SJCRH30 (cell line): ENCODE measurements around the gene VGLL4. TPM values are rescaled to one million over a fixed set of nuclear protein-coding genes. Genes with fewer than 3 reads are reported as not detected.
"Not testable (repeated sequence)": the region's sequence is repeated elsewhere in the genome, so short reads cannot be mapped to it uniquely, and the experiment has no call there.

Experiments used
- DNase-seq, 2 experiments: peaks; one replicate each; pipeline ENCODE4 v3.0.0-alpha.2; 2015 to 2020
- H3K27ac ChIP-seq: fragments of 250-450 bp; sonication (Bioruptor Pico); 2 replicates; pipeline ENCODE4 v1.5.1; 2020; ENCODE audit warnings: mild to moderate bottlenecking, moderate library complexity
- H3K27me3 ChIP-seq: fragments of 250-450 bp; sonication (Bioruptor Pico); 2 replicates; pipeline ENCODE4 v1.5.1; 2020; ENCODE audit warnings: mild to moderate bottlenecking, moderate library complexity
- H3K36me3 ChIP-seq: fragments of 250-450 bp; sonication (Bioruptor Pico); 2 replicates; pipeline ENCODE4 v1.5.1; 2020; ENCODE audit warnings: mild to moderate bottlenecking, moderate library complexity
- H3K4me1 ChIP-seq: fragments of 250-450 bp; sonication (Bioruptor Pico); 2 replicates; pipeline ENCODE4 v1.5.1; 2020; ENCODE audit warnings: mild to moderate bottlenecking, moderate library complexity
- H3K4me3 ChIP-seq: fragments of 250-450 bp; sonication (Bioruptor Pico); 2 replicates; pipeline ENCODE4 v1.5.1; 2020; ENCODE audit warnings: mild to moderate bottlenecking, moderate library complexity
- H3K9me3 ChIP-seq: fragments of 250-450 bp; sonication (Bioruptor Pico); replicated peaks from 2 replicates; pipeline ENCODE4 v1.5.1; 2020; ENCODE audit warnings: mild to moderate bottlenecking, moderate library complexity
- total RNA-seq: library from RNA; depleted of rRNA; stranded (reverse); fragments of >200 nt; shearing (Covaris generic); gene quantifications from 2 replicates; pipeline ENCODE4 v1.2.3, GENCODE V29; 2014

The VGLL4 gene
- total RNA-seq, 1 experiment from 2014 or later, result 49.3 TPM

DNA sequence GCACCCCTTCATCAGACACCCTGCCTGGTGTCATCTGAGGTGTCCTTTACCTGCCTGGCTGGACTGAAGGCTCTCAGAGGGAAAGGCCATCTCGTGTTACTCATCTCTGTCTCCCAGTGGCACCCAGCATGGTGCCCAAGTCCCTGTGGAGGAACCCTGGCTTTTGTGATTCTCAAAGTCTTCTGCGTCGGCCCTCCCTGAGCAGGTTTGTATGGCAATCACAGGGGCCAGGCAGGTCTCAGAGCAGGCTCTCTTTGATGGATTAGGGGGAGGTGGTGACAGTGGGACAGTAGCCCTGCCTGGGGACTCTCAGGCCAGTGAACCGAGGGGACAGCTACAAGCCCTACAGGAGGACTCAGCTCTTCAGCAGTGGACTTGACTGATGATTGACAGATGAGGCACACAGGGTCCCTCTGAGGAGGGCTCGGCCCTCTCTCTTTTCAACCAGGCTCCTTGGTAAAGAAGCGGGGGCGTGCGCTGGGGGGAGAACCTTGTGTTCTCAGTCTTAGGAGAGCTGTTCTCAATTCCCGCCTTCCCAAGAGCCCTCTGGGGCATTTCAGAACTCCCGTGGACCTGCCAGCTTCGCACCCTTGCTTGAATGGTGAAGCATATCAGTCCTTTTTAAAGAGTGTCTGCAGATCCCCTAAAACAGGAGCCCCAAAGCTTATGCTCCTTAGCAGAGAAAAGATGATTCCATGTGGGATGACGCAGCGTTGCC, 108.3 kb downstream of the VGLL4 start:
- H3K27ac ChIP-seq, result no peak overlapping the region
- no peaks in the 10 kb centered on the region for H3K9me3 ChIP-seq
- H3K27me3 ChIP-seq, result no peaks in the 10 kb centered on the region
- DNase-seq, result no peak
- no peak overlapping the region for H3K4me3 ChIP-seq
- H3K36me3 ChIP-seq, result no peaks in the 10 kb centered on the region
- H3K4me1 ChIP-seq, result peaks cover 16% of the 10 kb centered on the region

DNA sequence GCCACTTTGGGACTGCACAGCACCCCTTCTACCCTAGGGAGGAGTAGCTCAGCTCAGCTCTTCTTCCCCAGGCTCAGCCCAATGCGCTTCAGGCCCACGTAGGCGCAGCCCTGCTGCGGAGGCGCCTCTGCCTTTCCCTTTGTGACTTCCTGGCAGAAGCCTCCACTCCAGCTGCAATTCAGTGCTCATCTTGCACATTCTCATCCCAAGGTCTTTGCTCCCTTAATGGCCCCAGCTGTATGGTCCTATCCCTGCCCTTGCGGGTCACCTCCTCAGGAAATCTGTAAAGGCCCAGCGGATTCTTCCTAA, 109.0 kb downstream of the VGLL4 start:
- Histone ChIP-seq H3K27me3 (no peaks in the 10 kb centered on the region), H3K36me3 (no peaks in the 10 kb centered on the region), H3K4me3 (no peak overlapping the region), H3K9me3 (no peaks in the 10 kb centered on the region), H3K4me1 (peaks cover 16% of the 10 kb centered on the region), H3K27ac (no peak overlapping the region)
- no peak for DNase-seq

DNA sequence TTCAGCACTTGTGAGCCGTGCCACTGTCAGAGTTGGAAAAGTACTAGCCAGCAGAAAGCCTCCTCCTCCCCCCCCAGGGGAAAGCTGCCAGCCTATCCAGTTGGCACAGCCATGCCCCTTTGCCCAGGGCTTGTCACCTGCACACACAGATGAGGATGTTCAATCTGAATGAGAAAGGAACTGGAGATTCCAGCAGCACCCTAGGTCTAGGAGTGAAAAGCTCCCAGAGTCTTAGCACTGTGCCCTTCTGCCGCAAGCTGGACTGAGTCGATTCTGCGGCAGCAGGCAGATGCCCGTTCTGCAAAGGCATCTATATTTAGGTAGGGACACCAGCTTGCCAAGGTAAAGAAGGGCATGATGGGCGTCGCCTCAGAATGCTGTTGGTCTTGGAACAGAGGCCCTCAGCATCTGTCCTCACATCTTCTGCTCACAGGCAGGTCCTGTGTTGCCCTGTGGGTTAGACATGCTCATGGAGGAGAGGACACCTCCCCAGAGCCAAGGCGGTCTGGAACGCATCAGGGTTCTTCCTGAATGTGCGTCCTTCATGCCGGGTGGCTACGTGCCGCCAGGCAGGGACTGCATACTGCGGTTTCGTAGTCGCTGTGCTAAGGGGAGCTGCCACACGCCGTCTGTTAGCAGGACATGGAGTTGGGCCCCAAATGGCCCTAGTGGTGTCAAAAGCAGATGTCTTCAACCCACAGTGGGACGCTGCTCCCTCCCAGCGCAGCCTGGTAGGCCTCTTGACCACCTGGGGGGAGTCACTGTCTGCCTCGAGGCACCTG, 109.5 kb downstream of the VGLL4 start:
- no peak overlapping the region for H3K27ac ChIP-seq
- no peaks in the 10 kb centered on the region for H3K36me3 ChIP-seq
- peaks cover 16% of the 10 kb centered on the region for H3K4me1 ChIP-seq
- H3K4me3 ChIP-seq, result no peak overlapping the region
- no peaks in the 10 kb centered on the region for H3K27me3 ChIP-seq
- DNase-seq, result no peak
- H3K9me3 ChIP-seq, result no peaks in the 10 kb centered on the region

DNA sequence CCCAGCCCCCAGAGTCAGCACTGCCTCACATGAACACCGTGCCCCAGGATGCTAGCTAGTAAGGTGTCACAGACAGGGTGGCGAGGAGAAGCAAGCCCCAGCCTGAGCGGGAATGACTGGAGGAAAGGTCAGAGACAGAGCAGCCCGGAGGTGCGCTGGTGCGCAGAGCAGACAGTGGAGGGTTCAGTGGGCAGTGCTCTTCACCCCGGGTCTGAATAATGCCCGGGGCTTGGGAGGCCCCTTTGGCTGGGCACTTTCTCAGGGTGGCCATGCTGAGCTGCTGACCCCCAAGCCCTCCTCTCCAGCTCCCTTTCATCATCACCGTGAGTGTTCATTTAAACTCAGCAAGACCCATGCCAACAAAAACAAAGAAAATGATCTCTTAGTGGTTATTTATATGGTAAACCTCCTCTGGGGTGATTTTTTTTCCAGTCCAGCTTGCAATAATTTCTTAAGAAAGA, 110.8 kb downstream of the VGLL4 start:
- Histone ChIP-seq H3K4me1 (peaks cover 16% of the 10 kb centered on the region), H3K36me3 (no peaks in the 10 kb centered on the region), H3K9me3 (no peaks in the 10 kb centered on the region), H3K27ac (no peak overlapping the region), H3K27me3 (no peaks in the 10 kb centered on the region), H3K4me3 (no peak overlapping the region)
- no peak for DNase-seq

DNA sequence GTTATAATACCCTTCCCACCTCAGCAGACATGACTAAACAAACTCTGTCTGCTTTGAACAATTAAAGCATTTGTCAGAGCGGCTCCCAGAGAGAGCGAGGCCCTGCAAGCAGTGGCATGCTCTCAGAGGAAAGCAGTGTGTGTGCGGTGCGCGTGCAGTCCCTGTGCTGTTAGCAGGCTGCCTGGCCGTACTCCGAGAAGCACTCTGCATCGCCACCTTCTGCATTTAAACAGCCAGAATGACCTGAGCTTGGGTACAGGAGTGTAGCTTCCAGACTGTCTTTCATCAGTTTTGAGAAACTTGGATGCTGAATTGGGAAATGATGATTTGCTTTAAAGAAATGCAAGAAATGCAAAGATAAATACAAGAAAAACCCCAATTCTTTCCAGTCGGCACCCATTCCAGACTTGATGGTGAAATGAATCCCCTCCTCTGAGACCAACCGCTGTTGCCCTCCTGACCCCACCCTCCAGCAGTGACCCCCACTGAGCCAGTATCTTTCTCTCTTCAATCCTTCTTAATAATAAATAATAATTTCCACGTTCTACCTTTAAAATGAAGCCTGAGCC, 113.5 kb downstream of the VGLL4 start:
- Histone ChIP-seq H3K27ac (no peak overlapping the region), H3K9me3 (no peaks in the 10 kb centered on the region), H3K27me3 (no peaks in the 10 kb centered on the region), H3K36me3 (no peaks in the 10 kb centered on the region), H3K4me1 (peaks cover 16% of the 10 kb centered on the region), H3K4me3 (no peak overlapping the region)
- peak; percentile 71 for DNase-seq

DNA sequence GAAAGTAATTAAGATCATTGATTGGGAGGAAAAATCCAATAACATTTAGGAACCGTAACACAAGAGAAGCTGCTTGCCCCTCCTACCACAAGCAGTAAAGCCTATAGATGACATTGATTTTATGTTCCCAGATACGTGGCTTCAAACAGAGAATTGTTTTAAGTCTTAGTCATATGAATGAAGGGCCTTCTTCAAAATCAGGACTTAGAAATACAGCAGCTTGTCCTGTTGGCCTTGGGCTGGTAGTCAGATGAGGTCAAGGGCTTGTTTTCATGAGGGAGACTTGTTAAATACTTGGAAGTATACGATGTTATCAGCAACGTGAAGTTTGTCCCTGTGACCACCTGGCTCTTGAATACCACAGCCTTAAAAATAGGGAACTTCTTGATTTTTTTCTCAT, 114.4 kb downstream of the VGLL4 start:
- no peak overlapping the region for H3K4me3 ChIP-seq
- no peaks in the 10 kb centered on the region for H3K9me3 ChIP-seq
- no peaks in the 10 kb centered on the region for H3K36me3 ChIP-seq
- H3K27me3 ChIP-seq, result no peaks in the 10 kb centered on the region
- DNase-seq, result no peak
- H3K27ac ChIP-seq, result no peak overlapping the region
- H3K4me1 ChIP-seq, result peaks cover 16% of the 10 kb centered on the region

DNA sequence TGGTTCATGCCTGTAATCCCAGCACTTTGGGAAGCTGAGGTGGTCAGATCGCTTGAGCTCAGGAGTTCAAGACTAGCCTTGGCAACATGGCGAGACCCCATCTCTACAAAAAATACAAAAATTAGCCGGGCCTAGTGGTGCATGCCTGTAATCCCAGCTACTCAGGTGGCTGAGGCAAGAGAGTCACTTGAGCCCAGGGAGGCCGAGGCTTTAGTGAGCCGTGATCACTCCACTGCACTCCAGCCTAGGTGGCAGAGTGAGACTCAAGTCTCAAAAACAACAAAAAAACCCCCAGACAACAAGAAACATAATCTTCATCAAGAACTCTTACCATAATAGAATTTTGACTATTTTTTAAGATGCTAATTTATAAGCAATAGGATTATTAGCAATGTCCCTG, 117.6 kb downstream of the VGLL4 start:
- not testable (repeated sequence) for H3K27ac ChIP-seq, H3K36me3 ChIP-seq, DNase-seq, H3K9me3 ChIP-seq, H3K27me3 ChIP-seq, H3K4me3 ChIP-seq, H3K4me1 ChIP-seq

DNA sequence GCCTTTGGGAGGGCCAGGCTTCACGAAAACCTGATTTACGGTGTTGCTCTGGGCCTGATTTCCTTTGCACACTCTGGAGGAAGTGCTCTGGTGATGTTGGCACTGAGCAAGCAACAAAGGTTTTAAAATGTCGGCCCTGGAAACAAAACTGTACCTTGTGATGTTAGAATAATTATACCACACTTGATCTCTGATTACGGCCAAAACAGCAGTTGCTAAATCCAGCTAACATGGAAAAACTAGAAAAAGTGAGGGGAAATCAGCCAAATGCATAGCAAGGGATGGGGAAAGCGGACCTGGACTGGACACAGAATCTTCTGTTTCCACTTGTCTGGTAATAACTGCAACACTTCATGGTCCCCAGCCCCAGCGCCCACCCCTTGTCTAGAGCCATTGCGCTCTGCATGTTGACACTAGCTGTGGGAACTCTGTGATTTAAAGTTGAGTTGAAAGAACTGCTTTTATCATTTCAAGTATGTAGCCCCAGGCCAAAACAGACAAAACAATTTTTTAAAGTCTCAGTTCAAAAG, 120.1 kb downstream of the VGLL4 start:
- Histone ChIP-seq H3K27me3 (no peaks in the 10 kb centered on the region), H3K36me3 (no peaks in the 10 kb centered on the region), H3K9me3 (no peaks in the 10 kb centered on the region), H3K27ac (no peak overlapping the region), H3K4me1 (no peaks in the 10 kb centered on the region), H3K4me3 (no peak overlapping the region)
- DNase-seq, result no peak

DNA sequence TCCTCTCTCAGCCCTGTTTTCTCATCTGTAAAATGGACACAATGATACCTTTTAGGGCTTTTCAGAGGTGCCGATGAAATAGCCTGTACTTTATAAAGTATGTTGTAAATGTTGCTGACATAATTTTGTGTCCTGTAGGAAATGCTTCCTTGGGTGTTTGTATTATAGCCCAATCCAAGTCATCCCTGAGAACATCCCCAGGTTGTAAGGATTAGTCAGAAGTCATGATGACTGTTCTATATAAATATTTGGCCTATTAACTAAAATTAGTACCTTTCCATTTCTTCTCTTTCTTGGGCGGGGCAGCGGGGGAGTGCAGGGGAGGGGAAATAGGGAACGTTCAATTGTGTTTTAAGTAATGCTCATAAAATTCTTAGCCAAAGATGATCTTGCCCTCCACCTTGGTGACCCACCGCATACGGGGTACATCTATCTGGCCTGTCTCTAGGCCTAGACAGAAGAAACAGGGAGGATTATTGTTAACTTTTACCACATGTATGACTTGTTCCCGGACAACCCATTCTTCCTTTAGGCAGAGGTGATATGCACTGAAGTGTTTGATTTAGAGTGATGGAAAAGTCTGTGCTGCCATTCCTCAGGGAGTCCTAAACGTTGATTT, 120.7 kb downstream of the VGLL4 start:
- H3K27ac ChIP-seq, result no peak overlapping the region
- H3K4me1 ChIP-seq, result no peaks in the 10 kb centered on the region
- H3K36me3 ChIP-seq, result no peaks in the 10 kb centered on the region
- DNase-seq, result no peak
- no peaks in the 10 kb centered on the region for H3K9me3 ChIP-seq
- H3K4me3 ChIP-seq, result no peak overlapping the region
- no peaks in the 10 kb centered on the region for H3K27me3 ChIP-seq

DNA sequence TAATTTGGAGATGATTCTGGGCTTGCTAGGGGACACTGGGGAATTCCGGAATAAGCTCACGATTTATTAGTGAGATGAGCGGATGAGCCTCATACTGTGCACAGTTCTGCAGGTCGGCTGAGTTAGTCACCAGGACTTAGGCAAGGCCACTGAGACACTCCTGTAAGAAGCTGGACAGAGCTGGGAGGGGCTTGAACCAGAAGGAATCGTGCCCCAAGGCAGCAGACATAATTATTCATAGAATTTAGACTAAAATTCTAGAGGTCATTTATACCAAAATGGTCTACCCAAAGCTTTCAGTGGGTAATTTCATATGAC, 121.4 kb downstream of the VGLL4 start:
- DNase-seq, result no peak

DNA sequence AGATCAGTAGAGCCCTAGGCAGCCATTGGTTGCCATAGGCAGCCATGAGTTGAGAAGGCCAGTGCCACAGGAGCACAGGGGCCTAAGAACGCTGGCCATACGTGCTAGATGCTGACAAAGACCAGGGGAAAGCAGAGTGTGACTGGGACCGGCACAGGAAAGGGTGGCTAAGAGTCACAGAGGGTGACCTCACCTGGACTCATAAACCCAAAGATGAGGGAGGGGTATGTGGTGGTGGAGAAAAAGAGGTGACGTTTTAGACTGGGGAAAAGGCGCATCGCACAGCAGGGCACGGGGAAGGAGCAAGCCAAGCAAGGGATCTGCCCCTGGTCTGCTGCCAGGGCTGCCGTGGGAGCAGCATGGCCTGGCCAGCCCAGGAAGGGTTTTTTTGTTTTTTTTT, 122.5 kb downstream of the VGLL4 start:
- H3K4me1 ChIP-seq, result no peaks in the 10 kb centered on the region

More for the DNA sequence above, 121.4 kb downstream of the VGLL4 start:
- no peaks in the 10 kb centered on the region for H3K4me1 ChIP-seq
- H3K36me3 ChIP-seq, result no peaks in the 10 kb centered on the region
- H3K9me3 ChIP-seq, result no peaks in the 10 kb centered on the region
- H3K27me3 ChIP-seq, result no peaks in the 10 kb centered on the region
- no peak overlapping the region for H3K27ac ChIP-seq
- H3K4me3 ChIP-seq, result no peak overlapping the region

DNA sequence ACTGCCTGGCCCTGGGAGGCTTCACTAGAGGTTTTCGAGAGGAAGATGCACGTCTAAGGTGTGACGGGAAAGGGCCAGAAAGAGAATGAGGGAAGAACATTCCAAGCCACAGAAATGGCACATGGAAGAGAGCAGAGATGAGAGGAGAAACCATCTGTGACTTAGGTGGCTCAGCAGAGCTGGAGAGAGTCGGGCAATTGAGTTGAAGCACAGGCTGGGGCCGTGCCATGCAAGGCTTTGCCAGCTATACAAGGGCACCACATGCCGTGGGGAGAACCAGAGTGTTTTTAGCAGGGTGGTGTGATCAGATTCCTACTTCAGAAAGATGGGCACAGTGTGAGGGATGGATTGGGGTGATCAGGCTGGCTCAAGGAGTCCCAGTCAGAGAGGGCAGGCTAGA, 126.1 kb downstream of the VGLL4 start:
- no peak overlapping the region for H3K27ac ChIP-seq
- no peaks in the 10 kb centered on the region for H3K4me1 ChIP-seq
- no peak overlapping the region for H3K4me3 ChIP-seq
- no peaks in the 10 kb centered on the region for H3K36me3 ChIP-seq
- no peaks in the 10 kb centered on the region for H3K9me3 ChIP-seq
- no peaks in the 10 kb centered on the region for H3K27me3 ChIP-seq
- DNase-seq, result no peak

More for the DNA sequence above, 122.5 kb downstream of the VGLL4 start:
- Histone ChIP-seq H3K27me3 (no peaks in the 10 kb centered on the region), H3K9me3 (no peaks in the 10 kb centered on the region), H3K27ac (no peak overlapping the region), H3K4me3 (no peak overlapping the region), H3K36me3 (no peaks in the 10 kb centered on the region)
- no peak for DNase-seq

DNA sequence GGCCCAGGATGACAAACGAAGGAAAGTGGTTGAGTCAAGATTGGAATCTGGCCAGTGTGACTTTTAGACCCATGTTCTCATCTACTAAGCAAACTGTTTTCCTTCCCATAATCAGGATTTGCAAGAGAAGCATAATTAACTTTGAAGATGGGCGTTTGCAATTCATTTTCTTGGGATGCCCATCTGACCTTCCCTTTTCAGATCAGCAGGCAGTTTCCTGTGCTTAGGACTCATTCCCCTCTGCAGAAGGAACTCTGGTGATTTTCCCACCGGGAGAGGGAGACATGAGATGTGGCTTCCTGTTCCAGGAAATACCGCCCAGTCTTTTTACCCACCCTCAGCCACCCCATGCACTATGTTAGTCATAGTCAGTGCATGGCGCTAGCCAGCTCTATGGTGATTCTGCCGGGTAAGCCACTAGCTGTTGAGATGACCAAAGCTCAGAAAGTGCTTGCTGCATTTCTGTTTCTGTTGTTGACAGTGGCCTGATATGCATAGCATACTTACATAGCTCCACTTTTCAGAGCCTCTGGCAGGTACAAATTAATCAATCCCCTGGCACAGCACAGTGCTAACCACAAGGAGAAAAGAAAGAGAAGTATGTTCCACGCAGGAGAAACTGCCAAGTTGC, 129.4 kb downstream of the VGLL4 start:
- DNase-seq, result peak in 1 of 2 experiments; percentile 17
- H3K27me3 ChIP-seq, result no peaks in the 10 kb centered on the region
- H3K9me3 ChIP-seq, result no peaks in the 10 kb centered on the region

DNA sequence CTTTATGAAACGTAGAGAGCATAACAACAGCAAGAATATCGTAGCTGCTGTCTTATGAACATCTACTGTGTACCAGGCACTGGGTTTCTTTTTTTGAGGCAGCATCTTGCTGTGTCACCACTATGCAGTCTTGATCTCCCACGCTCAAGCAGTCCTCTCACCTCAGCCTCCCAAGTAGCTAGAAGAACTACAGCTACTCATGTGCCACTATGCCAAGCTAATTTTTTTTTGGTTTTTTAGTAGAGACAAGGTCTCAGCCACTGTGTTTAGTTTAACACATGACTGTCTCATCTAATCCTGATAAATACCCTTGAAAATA, 129.9 kb downstream of the VGLL4 start:
- H3K4me1 ChIP-seq, result peaks cover 12% of the 10 kb centered on the region
- no peaks in the 10 kb centered on the region for H3K9me3 ChIP-seq
- H3K27ac ChIP-seq, result no peak overlapping the region
- no peaks in the 10 kb centered on the region for H3K36me3 ChIP-seq
- H3K27me3 ChIP-seq, result no peaks in the 10 kb centered on the region
- no peak for DNase-seq
- no peak overlapping the region for H3K4me3 ChIP-seq

More for the DNA sequence above, 129.4 kb downstream of the VGLL4 start:
- Histone ChIP-seq H3K4me1 (peaks cover 9% of the 10 kb centered on the region), H3K4me3 (no peak overlapping the region), H3K27ac (no peak overlapping the region), H3K36me3 (no peaks in the 10 kb centered on the region)
